GM12875 (cell line): ENCODE measurements around the gene ASTN2.

Experiments used
- H3K4me3 ChIP-seq: one replicate; pipeline ENCODE4 v1.5.1; 2011; ENCODE audit warnings: low read depth, low read length, control low read depth
- CTCF ChIP-seq: IDR thresholded peaks from 2 replicates; pipeline ENCODE4 v1.5.1; 2011; ENCODE audit warnings: low read depth, mild to moderate bottlenecking, control low read depth, inconsistent platforms, low read length, moderate library complexity, borderline replicate concordance; ENCODE audit not compliant: insufficient read depth

The ASTN2 gene

DNA sequence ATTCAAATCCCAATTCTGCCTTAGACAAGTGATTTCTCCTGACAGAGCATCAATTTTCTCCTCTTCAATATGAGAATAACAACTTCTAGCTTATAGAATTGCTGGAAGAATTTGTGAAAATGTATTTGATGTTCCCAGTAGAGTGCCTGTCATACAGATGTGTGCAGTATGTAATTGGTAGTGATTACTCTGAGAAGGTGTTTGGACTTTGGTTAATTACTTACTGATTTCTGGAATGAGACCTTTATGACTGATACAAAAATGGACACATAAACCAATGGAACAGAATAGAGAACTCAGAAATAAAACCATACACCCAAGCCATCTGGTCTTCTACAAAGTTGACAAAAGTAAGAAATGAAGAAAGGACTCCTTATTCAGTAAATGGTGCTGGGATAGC is 829.7 kb downstream of the ASTN2 start:
- H3K4me3 ChIP-seq = no peak overlapping the region
- no peak for TF ChIP-seq CTCF

DNA sequence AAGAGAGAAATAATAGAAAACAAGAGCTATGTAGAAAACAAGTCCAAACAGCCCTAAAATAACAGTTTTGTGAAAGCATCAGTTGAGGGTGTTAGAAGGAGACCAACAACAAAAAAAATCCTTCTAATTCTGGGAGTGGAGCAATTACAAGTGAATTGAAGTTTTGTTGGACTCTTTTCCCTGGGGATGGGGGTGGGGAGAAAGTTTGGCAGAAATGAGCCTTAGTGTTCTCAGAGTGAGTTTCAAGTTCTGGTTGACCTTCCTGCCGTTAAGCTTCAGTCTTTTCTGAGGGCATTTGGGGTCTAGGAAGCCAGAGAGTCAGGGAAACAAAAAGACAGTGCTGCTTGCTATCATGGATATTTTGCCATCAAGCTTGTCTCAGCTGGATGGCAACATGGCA is 834.0 kb downstream of the ASTN2 start:
- no peak for TF ChIP-seq CTCF
- H3K4me3 ChIP-seq = no peak overlapping the region

DNA sequence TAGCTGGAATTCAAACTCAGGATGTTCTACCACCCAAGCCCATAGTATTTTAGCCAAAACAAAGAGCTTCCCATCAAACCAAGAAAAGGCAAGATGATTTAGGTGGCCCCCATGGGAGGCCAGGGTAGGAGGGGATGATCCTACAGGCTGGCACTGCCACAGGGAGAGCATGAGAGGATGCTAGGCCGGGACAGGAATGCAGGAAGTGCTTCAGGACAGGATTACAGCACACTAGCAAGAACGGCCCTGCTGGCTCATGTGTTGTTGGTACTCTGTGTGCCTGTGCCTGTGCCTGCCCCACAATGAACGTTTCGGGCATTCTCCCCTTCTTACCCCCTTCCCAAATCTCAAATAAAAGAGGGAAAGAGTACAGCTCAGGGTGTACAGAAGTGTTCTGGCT is 838.5 kb downstream of the ASTN2 start:
- TF ChIP-seq CTCF = no peak

DNA sequence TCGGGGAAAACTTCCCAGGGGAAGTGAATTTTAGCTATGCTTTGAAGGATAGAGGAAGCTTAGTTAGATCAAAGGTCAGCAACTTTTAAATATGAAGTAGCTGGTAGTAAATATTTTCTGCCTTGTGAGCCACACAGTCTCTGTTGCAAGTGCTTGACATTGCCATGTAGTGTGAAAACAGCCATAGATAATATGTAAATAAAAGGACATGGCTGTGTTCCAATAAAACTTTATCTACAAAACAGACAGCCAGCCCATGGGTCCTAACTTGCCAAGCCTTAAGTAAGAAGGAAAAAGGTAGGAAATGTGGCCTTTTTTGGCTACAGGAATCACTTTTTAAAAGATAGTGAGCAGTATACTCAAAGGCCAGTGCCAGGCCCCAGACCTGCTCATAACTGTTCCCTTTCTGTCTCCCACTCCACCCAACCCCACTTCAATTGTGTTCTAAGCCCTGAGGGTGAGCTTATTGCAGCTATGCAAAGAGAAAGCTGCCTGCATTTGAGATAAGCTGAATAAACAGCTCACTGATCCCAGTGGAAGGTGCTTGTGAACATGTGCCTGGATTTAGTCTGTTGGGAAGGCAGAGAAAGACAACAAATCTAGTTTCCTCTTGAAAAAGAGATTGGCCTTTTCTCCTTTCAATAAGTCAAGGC is 840.7 kb downstream of the ASTN2 start:
- no peak overlapping the region for H3K4me3 ChIP-seq
- no peak for TF ChIP-seq CTCF

More for the DNA sequence above, 838.5 kb downstream of the ASTN2 start:
- no peak overlapping the region for H3K4me3 ChIP-seq

GRCh38 chr9:116572095-116572748 is 842.6 kb downstream of the ASTN2 start:
- peak; percentile 91 for TF ChIP-seq CTCF
- H3K4me3 ChIP-seq = no peak overlapping the region

DNA sequence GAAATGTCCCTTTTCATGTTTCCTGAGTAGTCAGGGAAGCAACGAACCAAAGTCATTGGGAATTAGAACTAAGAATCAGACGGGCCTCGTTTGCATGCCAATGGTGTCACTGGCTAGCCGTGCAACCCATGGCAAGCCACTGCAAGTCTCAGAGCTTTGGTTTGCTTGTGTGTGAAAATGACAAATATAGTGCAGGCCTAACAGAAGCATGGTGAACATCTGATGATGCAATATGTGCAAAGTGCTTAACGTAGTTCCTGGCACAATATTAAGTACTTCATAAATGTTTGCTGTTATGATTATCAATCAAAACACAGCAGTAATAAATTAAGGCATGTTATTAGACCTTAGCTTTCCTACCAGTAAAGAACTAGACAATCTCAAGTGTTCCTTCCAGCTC is 845.7 kb downstream of the ASTN2 start:
- no peak overlapping the region for H3K4me3 ChIP-seq
- no peak for TF ChIP-seq CTCF
